ENCODE results near the gene TMEM258.

The TMEM258 gene

GRCh38 chr11:61839742-61840141 lies 47.3 kb upstream of the TMEM258 start:
- H3K18ac ChIP-seq (ENCODE audit: low read depth in 1 of 2, low read length in 2 of 2): no peak overlapping the region
- no peak overlapping the region for H3K4me2 ChIP-seq (ENCODE audit: low read length, poor library complexity, severe bottlenecking)
- no peak overlapping the region for H2AFZ ChIP-seq (ENCODE audit: low read depth, low read length)
- H4K91ac ChIP-seq (ENCODE audit: low read length): no peak overlapping the region
- H2AK5ac ChIP-seq (ENCODE audit: low read length, severe bottlenecking): no peak overlapping the region
- peaks cover 36% of the 10 kb centered on the region for H3K79me1 ChIP-seq (replicated peaks; ENCODE audit: low read length, poor library complexity, severe bottlenecking)
- no peak overlapping the region for H3K9ac ChIP-seq (ENCODE audit: low read length)
- H2BK5ac ChIP-seq (ENCODE audit: low read depth, low read length, poor library complexity, severe bottlenecking): no peak overlapping the region
- H3K9me3 ChIP-seq (ENCODE audit: control insufficient read depth, low read length): peaks cover 2% of the 10 kb centered on the region
- 100% methylated on average over 2 of the region's 2 CpGs for WGBS
- H3K4me1 ChIP-seq (ENCODE audit: control insufficient read depth, insufficient read depth, low read depth, low read length): peaks cover 4% of the 10 kb centered on the region
- H2BK12ac ChIP-seq (ENCODE audit: low read length in 2 of 2): no peak overlapping the region
- H4K8ac ChIP-seq (ENCODE audit: low read length): no peak overlapping the region
- no peak for DNase-seq
- H3K36me3 ChIP-seq (ENCODE audit: control insufficient read depth in 1 of 2, insufficient read depth in 2 of 2, low read depth in 1 of 2, low read length in 2 of 2): peaks cover 54 to 66% of the 10 kb centered on the region in 2 experiments
- no peak overlapping the region for H3K14ac ChIP-seq (ENCODE audit: low read length in 2 of 2)
- H2BK15ac ChIP-seq (ENCODE audit: low read depth, poor library complexity, severe bottlenecking): no peak overlapping the region
- H3K4ac ChIP-seq (ENCODE audit: low read depth in 1 of 2, low read length in 2 of 2): no peak overlapping the region
- H3K23ac ChIP-seq (ENCODE audit: low read length in 2 of 2): no peak overlapping the region
- no peaks in the 10 kb centered on the region for H3K27me3 ChIP-seq (ENCODE audit: control insufficient read depth in 1 of 2, insufficient read depth in 1 of 2, low read length in 2 of 2)
- H3K4me3 ChIP-seq (ENCODE audit: insufficient read depth in 1 of 2, low read depth in 1 of 2, low read length in 2 of 2): no peak overlapping the region
- H3K27ac ChIP-seq (ENCODE audit: low read length, poor library complexity, severe bottlenecking): no peak overlapping the region
- H2BK120ac ChIP-seq (ENCODE audit: low read depth, low read length): no peak overlapping the region

GRCh38 chr11:61838921-61839320 lies 46.5 kb upstream of the TMEM258 start:
- Histone ChIP-seq H3K4ac (ENCODE audit: low read depth in 1 of 2, low read length in 2 of 2) (no peak overlapping the region), H2BK120ac (ENCODE audit: low read depth, low read length) (no peak overlapping the region), H3K27ac (ENCODE audit: low read length, poor library complexity, severe bottlenecking) (no peak overlapping the region), H3K9me3 (ENCODE audit: control insufficient read depth, low read length) (peaks cover 2% of the 10 kb centered on the region), H2BK12ac (ENCODE audit: low read length in 2 of 2) (peak overlapping the region in 1 of 2 experiments; percentile 24), H2AFZ (ENCODE audit: low read depth, low read length) (no peak overlapping the region), H3K4me3 (ENCODE audit: insufficient read depth in 1 of 2, low read depth in 1 of 2, low read length in 2 of 2) (no peak overlapping the region), H3K79me1 (replicated peaks; ENCODE audit: low read length, poor library complexity, severe bottlenecking) (peaks cover 36% of the 10 kb centered on the region), H2BK5ac (ENCODE audit: low read depth, low read length, poor library complexity, severe bottlenecking) (no peak overlapping the region), H4K8ac (ENCODE audit: low read length) (peak overlapping the region; percentile 12), H3K18ac (ENCODE audit: low read depth in 1 of 2, low read length in 2 of 2) (no peak overlapping the region), H4K91ac (ENCODE audit: low read length) (no peak overlapping the region), H3K23ac (ENCODE audit: low read length in 2 of 2) (no peak overlapping the region), H3K27me3 (ENCODE audit: control insufficient read depth in 1 of 2, insufficient read depth in 1 of 2, low read length in 2 of 2) (no peaks in the 10 kb centered on the region), H3K14ac (ENCODE audit: low read length in 2 of 2) (no peak overlapping the region), H3K9ac (ENCODE audit: low read length) (no peak overlapping the region), H3K36me3 (ENCODE audit: control insufficient read depth in 1 of 2, insufficient read depth in 2 of 2, low read depth in 1 of 2, low read length in 2 of 2) (peaks cover 57 to 63% of the 10 kb centered on the region in 2 experiments), H2BK15ac (ENCODE audit: low read depth, poor library complexity, severe bottlenecking) (no peak overlapping the region), H3K4me1 (ENCODE audit: control insufficient read depth, insufficient read depth, low read depth, low read length) (peaks cover 12% of the 10 kb centered on the region), H3K4me2 (ENCODE audit: low read length, poor library complexity, severe bottlenecking) (no peak overlapping the region), H2AK5ac (ENCODE audit: low read length, severe bottlenecking) (no peak overlapping the region)
- DNase-seq: no peak
- WGBS: 95% methylated on average over 6 of the region's 10 CpGs

DNA sequence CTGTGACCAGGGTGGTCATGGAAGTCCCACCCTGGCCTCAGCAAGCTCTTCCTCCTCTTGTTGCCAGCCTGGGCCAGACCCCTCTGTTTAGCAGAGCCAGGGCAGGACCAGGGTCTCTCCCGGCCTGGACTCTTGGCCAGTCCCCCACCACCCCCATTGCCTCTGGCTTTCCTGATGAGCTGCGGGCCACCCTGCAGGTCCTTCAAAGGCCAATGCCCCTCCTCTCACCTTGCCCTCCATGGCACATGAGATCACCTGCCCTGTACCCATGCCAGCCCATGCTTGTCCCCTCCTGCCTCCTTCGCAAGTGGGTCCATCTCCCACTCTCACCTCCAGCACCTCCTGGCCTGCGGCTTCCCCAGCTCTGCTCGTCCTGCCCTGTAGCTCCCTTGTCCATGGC lies 46.1 kb upstream of the TMEM258 start:
- Histone ChIP-seq H3K4me3 (ENCODE audit: insufficient read depth in 1 of 2, low read depth in 1 of 2, low read length in 2 of 2) (no peak overlapping the region), H2BK12ac (ENCODE audit: low read length in 2 of 2) (peak overlapping the region in 1 of 2 experiments; percentile 24), H3K9me3 (ENCODE audit: control insufficient read depth, low read length) (peaks cover 2% of the 10 kb centered on the region), H3K4me2 (ENCODE audit: low read length, poor library complexity, severe bottlenecking) (no peak overlapping the region), H2AFZ (ENCODE audit: low read depth, low read length) (no peak overlapping the region), H3K27me3 (ENCODE audit: control insufficient read depth in 1 of 2, insufficient read depth in 1 of 2, low read length in 2 of 2) (no peaks in the 10 kb centered on the region), H3K4ac (ENCODE audit: low read depth in 1 of 2, low read length in 2 of 2) (no peak overlapping the region), H3K14ac (ENCODE audit: low read length in 2 of 2) (no peak overlapping the region), H3K36me3 (ENCODE audit: control insufficient read depth in 1 of 2, insufficient read depth in 2 of 2, low read depth in 1 of 2, low read length in 2 of 2) (peaks cover 61% of the 10 kb centered on the region in 2 experiments), H3K79me1 (replicated peaks; ENCODE audit: low read length, poor library complexity, severe bottlenecking) (peaks cover 38% of the 10 kb centered on the region), H3K27ac (ENCODE audit: low read length, poor library complexity, severe bottlenecking) (no peak overlapping the region), H2BK15ac (ENCODE audit: low read depth, poor library complexity, severe bottlenecking) (no peak overlapping the region), H3K4me1 (ENCODE audit: control insufficient read depth, insufficient read depth, low read depth, low read length) (peaks cover 15% of the 10 kb centered on the region), H4K8ac (ENCODE audit: low read length) (peak overlapping the region; percentile 12), H3K23ac (ENCODE audit: low read length in 2 of 2) (no peak overlapping the region), H2AK5ac (ENCODE audit: low read length, severe bottlenecking) (no peak overlapping the region), H3K18ac (ENCODE audit: low read depth in 1 of 2, low read length in 2 of 2) (peak overlapping the region in 1 of 2 experiments; percentile 8), H4K91ac (ENCODE audit: low read length) (no peak overlapping the region), H2BK5ac (ENCODE audit: low read depth, low read length, poor library complexity, severe bottlenecking) (no peak overlapping the region), H2BK120ac (ENCODE audit: low read depth, low read length) (no peak overlapping the region), H3K9ac (ENCODE audit: low read length) (no peak overlapping the region)
- WGBS: 97% methylated on average over 5 of the region's 5 CpGs
- no peak for DNase-seq

DNA sequence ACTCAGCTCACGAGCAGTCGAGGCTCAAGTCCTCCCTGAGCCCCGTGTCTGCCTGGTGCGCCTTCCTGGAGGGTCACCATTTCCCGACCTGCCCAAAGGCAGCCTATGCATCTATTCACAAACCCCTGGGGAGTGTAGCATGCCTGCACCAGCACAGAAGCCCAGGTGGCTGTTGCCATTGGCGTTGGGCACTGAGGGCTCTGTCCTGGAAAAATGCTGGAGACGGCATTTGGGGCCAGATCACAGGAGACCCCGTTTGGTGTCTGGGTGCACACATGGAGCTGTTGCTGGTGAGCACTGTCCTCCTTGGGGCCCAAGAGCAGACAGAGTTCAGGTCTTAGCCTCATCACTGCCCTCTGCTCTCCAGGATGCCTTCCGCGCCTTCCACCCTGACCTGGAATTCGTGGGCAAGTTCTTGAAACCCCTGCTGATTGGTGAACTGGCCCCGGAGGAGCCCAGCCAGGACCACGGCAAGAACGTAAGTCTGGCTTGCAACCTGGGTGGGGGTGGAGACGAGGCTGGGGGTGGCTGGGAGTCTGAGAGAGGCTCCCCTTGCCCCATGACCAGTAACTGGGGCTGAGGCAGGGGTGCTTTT lies 45.1 kb upstream of the TMEM258 start:
- Histone ChIP-seq H3K4me3 (ENCODE audit: insufficient read depth in 1 of 2, low read depth in 1 of 2, low read length in 2 of 2) (no peak overlapping the region), H3K9me3 (ENCODE audit: control insufficient read depth, low read length) (peaks cover 2% of the 10 kb centered on the region), H3K14ac (ENCODE audit: low read length in 2 of 2) (peak overlapping the region in 1 of 2 experiments; percentile 26), H3K18ac (ENCODE audit: low read depth in 1 of 2, low read length in 2 of 2) (no peak overlapping the region), H4K8ac (ENCODE audit: low read length) (peak overlapping the region; percentile 53), H3K9ac (ENCODE audit: low read length) (no peak overlapping the region), H2AFZ (ENCODE audit: low read depth, low read length) (no peak overlapping the region), H2BK15ac (ENCODE audit: low read depth, poor library complexity, severe bottlenecking) (peak overlapping the region; percentile 8), H2BK5ac (ENCODE audit: low read depth, low read length, poor library complexity, severe bottlenecking) (no peak overlapping the region), H4K91ac (ENCODE audit: low read length) (peak overlapping the region; percentile 15), H3K23ac (ENCODE audit: low read length in 2 of 2) (no peak overlapping the region), H3K4me2 (ENCODE audit: low read length, poor library complexity, severe bottlenecking) (no peak overlapping the region), H3K36me3 (ENCODE audit: control insufficient read depth in 1 of 2, insufficient read depth in 2 of 2, low read depth in 1 of 2, low read length in 2 of 2) (peaks cover 55 to 59% of the 10 kb centered on the region in 2 experiments), H3K27ac (ENCODE audit: low read length, poor library complexity, severe bottlenecking) (no peak overlapping the region), H3K79me1 (replicated peaks; ENCODE audit: low read length, poor library complexity, severe bottlenecking) (peaks cover 38% of the 10 kb centered on the region), H2BK120ac (ENCODE audit: low read depth, low read length) (no peak overlapping the region), H2AK5ac (ENCODE audit: low read length, severe bottlenecking) (no peak overlapping the region), H3K4me1 (ENCODE audit: control insufficient read depth, insufficient read depth, low read depth, low read length) (peaks cover 18% of the 10 kb centered on the region), H3K27me3 (ENCODE audit: control insufficient read depth in 1 of 2, insufficient read depth in 1 of 2, low read length in 2 of 2) (no peaks in the 10 kb centered on the region), H2BK12ac (ENCODE audit: low read length in 2 of 2) (peak overlapping the region; percentile 4 to 47), H3K4ac (ENCODE audit: low read depth in 1 of 2, low read length in 2 of 2) (no peak overlapping the region)
- no peak for DNase-seq
- 94% methylated on average over 15 of the region's 15 CpGs for WGBS
